ENCODE results near the gene MGP.

Gene MGP

DNA sequence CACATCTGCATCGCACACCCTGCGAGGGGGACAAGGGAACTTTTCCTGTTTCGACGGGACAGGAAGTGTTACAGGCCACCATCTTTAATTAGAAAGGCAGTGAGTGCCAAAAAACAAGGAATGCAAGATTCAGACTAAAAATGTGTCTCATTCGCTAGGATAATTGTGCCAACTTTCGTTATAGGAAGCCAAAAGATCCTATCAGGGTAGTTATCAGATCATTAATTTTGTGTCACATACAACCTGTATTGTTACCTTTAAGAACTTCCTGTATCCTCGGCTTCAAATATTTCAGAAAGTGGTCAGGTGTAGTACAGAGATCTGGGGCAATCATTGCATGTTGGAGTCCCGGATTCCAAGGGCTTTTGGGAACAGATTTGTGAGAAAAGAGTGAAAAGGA is 19.2 kb upstream of the MGP start:
- no peaks in the 10 kb centered on the region for H3K4me1 ChIP-seq (ENCODE audit: control insufficient read depth, insufficient read depth, low read length, poor library complexity, severe bottlenecking)
- no peaks in the 10 kb centered on the region for H3K9me3 ChIP-seq (ENCODE audit: control insufficient read depth, low read length)
- no peak for DNase-seq
- no peak overlapping the region for H3K4me3 ChIP-seq (ENCODE audit: insufficient read depth, low read depth, low read length, poor library complexity, severe bottlenecking)
- no peak overlapping the region for H3K27ac ChIP-seq (ENCODE audit: insufficient read depth, low read length, poor library complexity, severe bottlenecking)
- H3K36me3 ChIP-seq (ENCODE audit: control insufficient read depth, insufficient read depth, low read length): no peaks in the 10 kb centered on the region
- H3K27me3 ChIP-seq (replicated peaks; ENCODE audit: control insufficient read depth, insufficient read depth, low read length, poor library complexity, severe bottlenecking): no peaks in the 10 kb centered on the region

DNA sequence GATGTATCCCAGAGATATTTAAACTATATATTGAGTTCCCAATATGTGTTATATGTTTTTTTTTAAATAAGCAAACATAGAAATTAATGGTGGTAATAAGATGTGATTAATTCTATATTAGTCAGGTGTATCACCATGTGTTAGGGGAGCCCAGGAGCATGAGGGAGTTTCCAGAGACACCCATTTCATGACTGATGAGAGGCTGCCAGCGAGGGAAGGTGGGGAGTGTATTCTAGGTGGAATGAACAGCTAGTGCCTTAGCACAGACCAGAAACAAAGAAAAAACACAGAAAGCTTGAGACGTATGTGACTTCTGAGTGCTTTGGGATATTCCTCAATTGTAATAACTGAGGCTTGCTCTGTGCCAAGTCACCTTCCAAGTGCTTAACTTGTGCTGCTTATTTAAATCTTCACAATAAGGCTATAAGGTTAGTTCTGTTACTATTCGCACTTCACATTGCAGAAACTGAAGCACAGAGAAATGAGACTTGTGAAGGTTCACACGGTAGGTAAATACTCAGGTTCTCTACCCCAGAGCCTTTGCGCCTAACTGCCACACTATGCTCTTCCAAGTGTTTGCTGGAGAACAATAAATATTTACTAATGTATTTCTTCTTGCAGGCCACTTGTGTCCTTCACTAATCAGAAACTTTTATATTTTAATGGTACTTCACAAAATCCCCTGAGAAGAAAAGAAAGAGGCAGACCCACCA is 17.9 kb upstream of the MGP start:
- Histone ChIP-seq H3K27ac (ENCODE audit: insufficient read depth, low read length, poor library complexity, severe bottlenecking) (no peak overlapping the region), H3K4me1 (ENCODE audit: control insufficient read depth, insufficient read depth, low read length, poor library complexity, severe bottlenecking) (no peaks in the 10 kb centered on the region), H3K36me3 (ENCODE audit: control insufficient read depth, insufficient read depth, low read length) (no peaks in the 10 kb centered on the region), H3K4me3 (ENCODE audit: insufficient read depth, low read depth, low read length, poor library complexity, severe bottlenecking) (no peak overlapping the region), H3K9me3 (ENCODE audit: control insufficient read depth, low read length) (no peaks in the 10 kb centered on the region), H3K27me3 (replicated peaks; ENCODE audit: control insufficient read depth, insufficient read depth, low read length, poor library complexity, severe bottlenecking) (no peaks in the 10 kb centered on the region)
- no peak for DNase-seq

GRCh38 chr12:14902465-14902864 is 16.8 kb upstream of the MGP start:
- H3K27me3 ChIP-seq (replicated peaks; ENCODE audit: control insufficient read depth, insufficient read depth, low read length, poor library complexity, severe bottlenecking): no peaks in the 10 kb centered on the region
- no peak overlapping the region for H3K27ac ChIP-seq (ENCODE audit: insufficient read depth, low read length, poor library complexity, severe bottlenecking)
- no peak overlapping the region for H3K4me3 ChIP-seq (ENCODE audit: insufficient read depth, low read depth, low read length, poor library complexity, severe bottlenecking)
- no peaks in the 10 kb centered on the region for H3K9me3 ChIP-seq (ENCODE audit: control insufficient read depth, low read length)
- no peaks in the 10 kb centered on the region for H3K36me3 ChIP-seq (ENCODE audit: control insufficient read depth, insufficient read depth, low read length)
- no peak for DNase-seq
- no peaks in the 10 kb centered on the region for H3K4me1 ChIP-seq (ENCODE audit: control insufficient read depth, insufficient read depth, low read length, poor library complexity, severe bottlenecking)

GRCh38 chr12:14901228-14901562 is 15.5 kb upstream of the MGP start:
- Histone ChIP-seq H3K27me3 (replicated peaks; ENCODE audit: control insufficient read depth, insufficient read depth, low read length, poor library complexity, severe bottlenecking) (no peaks in the 10 kb centered on the region), H3K27ac (ENCODE audit: insufficient read depth, low read length, poor library complexity, severe bottlenecking) (no peak overlapping the region), H3K9me3 (ENCODE audit: control insufficient read depth, low read length) (no peaks in the 10 kb centered on the region), H3K4me3 (ENCODE audit: insufficient read depth, low read depth, low read length, poor library complexity, severe bottlenecking) (no peak overlapping the region), H3K4me1 (ENCODE audit: control insufficient read depth, insufficient read depth, low read length, poor library complexity, severe bottlenecking) (no peaks in the 10 kb centered on the region), H3K36me3 (ENCODE audit: control insufficient read depth, insufficient read depth, low read length) (no peaks in the 10 kb centered on the region)
- DNase-seq: no peak

DNA sequence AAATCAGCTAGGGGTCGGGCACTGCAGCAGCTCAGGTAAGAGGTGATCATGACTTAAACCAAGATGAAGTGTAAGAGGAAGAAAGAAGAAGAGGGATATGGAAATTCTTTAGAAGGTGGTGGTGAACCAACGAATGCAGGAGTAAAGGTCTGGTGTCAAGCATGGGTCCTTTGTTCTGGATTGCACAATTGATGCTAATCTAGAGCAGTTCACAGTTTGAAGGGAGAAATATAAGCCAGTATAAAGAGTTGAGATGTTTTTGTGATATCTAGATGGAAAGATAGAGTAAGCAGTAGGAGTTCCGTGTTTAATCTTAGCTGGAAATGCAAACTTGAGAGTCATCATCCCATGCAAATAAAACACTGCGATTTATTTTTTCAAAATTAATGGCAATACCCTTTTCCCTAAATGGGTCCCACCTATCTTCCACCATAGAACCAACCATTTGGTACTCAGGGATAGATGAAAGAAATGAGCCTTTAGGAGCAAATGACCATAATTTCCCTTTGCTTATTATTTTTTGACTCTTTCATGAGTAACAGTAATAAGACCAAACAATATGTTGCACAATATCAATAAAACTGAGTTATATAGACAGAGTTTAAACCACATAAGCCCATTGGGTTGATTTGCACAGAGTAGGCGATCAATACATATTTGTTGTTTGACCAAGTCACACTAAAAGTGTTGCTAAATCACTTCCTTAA is 15.0 kb upstream of the MGP start:
- no peaks in the 10 kb centered on the region for H3K4me1 ChIP-seq (ENCODE audit: control insufficient read depth, insufficient read depth, low read length, poor library complexity, severe bottlenecking)
- DNase-seq: no peak

GRCh38 chr12:14896521-14897169 is 11.0 kb upstream of the MGP start:
- no peaks in the 10 kb centered on the region for H3K27me3 ChIP-seq (replicated peaks; ENCODE audit: control insufficient read depth, insufficient read depth, low read length, poor library complexity, severe bottlenecking)
- H3K4me3 ChIP-seq (ENCODE audit: insufficient read depth, low read depth, low read length, poor library complexity, severe bottlenecking): no peak overlapping the region
- no peak for DNase-seq
- H3K9me3 ChIP-seq (ENCODE audit: control insufficient read depth, low read length): no peaks in the 10 kb centered on the region
- H3K27ac ChIP-seq (ENCODE audit: insufficient read depth, low read length, poor library complexity, severe bottlenecking): no peak overlapping the region
- no peaks in the 10 kb centered on the region for H3K4me1 ChIP-seq (ENCODE audit: control insufficient read depth, insufficient read depth, low read length, poor library complexity, severe bottlenecking)
- H3K36me3 ChIP-seq (ENCODE audit: control insufficient read depth, insufficient read depth, low read length): no peaks in the 10 kb centered on the region

More for the DNA sequence above, 15.0 kb upstream of the MGP start:
- no peak overlapping the region for H3K27ac ChIP-seq (ENCODE audit: insufficient read depth, low read length, poor library complexity, severe bottlenecking)
- H3K36me3 ChIP-seq (ENCODE audit: control insufficient read depth, insufficient read depth, low read length): no peaks in the 10 kb centered on the region
- H3K9me3 ChIP-seq (ENCODE audit: control insufficient read depth, low read length): no peaks in the 10 kb centered on the region
- H3K4me3 ChIP-seq (ENCODE audit: insufficient read depth, low read depth, low read length, poor library complexity, severe bottlenecking): no peak overlapping the region
- no peaks in the 10 kb centered on the region for H3K27me3 ChIP-seq (replicated peaks; ENCODE audit: control insufficient read depth, insufficient read depth, low read length, poor library complexity, severe bottlenecking)

- H3K9me3 ChIP-seq (ENCODE audit: control insufficient read depth, low read length): no peaks in the 10 kb centered on the region
- no peak overlapping the region for H3K27ac ChIP-seq (ENCODE audit: insufficient read depth, low read length, poor library complexity, severe bottlenecking)
- no peak overlapping the region for H3K4me3 ChIP-seq (ENCODE audit: insufficient read depth, low read depth, low read length, poor library complexity, severe bottlenecking)
- no peaks in the 10 kb centered on the region for H3K36me3 ChIP-seq (ENCODE audit: control insufficient read depth, insufficient read depth, low read length)
- DNase-seq: no peak
- H3K27me3 ChIP-seq (replicated peaks; ENCODE audit: control insufficient read depth, insufficient read depth, low read length, poor library complexity, severe bottlenecking): no peaks in the 10 kb centered on the region
- no peaks in the 10 kb centered on the region for H3K4me1 ChIP-seq (ENCODE audit: control insufficient read depth, insufficient read depth, low read length, poor library complexity, severe bottlenecking)
Observed at GRCh38 chr12:14893506-14894250, 8.0 kb upstream of the MGP start.

- Histone ChIP-seq H3K27me3 (replicated peaks; ENCODE audit: control insufficient read depth, insufficient read depth, low read length, poor library complexity, severe bottlenecking) (no peaks in the 10 kb centered on the region), H3K4me1 (ENCODE audit: control insufficient read depth, insufficient read depth, low read length, poor library complexity, severe bottlenecking) (no peaks in the 10 kb centered on the region), H3K4me3 (ENCODE audit: insufficient read depth, low read depth, low read length, poor library complexity, severe bottlenecking) (no peak overlapping the region), H3K9me3 (ENCODE audit: control insufficient read depth, low read length) (no peaks in the 10 kb centered on the region), H3K36me3 (ENCODE audit: control insufficient read depth, insufficient read depth, low read length) (no peaks in the 10 kb centered on the region), H3K27ac (ENCODE audit: insufficient read depth, low read length, poor library complexity, severe bottlenecking) (no peak overlapping the region)
- DNase-seq: no peak
Observed at GRCh38 chr12:14892726-14893505, 7.3 kb upstream of the MGP start.

- no peak for DNase-seq
- H3K4me3 ChIP-seq (ENCODE audit: insufficient read depth, low read depth, low read length, poor library complexity, severe bottlenecking): no peak overlapping the region
- no peaks in the 10 kb centered on the region for H3K27me3 ChIP-seq (replicated peaks; ENCODE audit: control insufficient read depth, insufficient read depth, low read length, poor library complexity, severe bottlenecking)
- no peaks in the 10 kb centered on the region for H3K36me3 ChIP-seq (ENCODE audit: control insufficient read depth, insufficient read depth, low read length)
- no peak overlapping the region for H3K27ac ChIP-seq (ENCODE audit: insufficient read depth, low read length, poor library complexity, severe bottlenecking)
- H3K9me3 ChIP-seq (ENCODE audit: control insufficient read depth, low read length): no peaks in the 10 kb centered on the region
- H3K4me1 ChIP-seq (ENCODE audit: control insufficient read depth, insufficient read depth, low read length, poor library complexity, severe bottlenecking): no peaks in the 10 kb centered on the region
Observed at GRCh38 chr12:14890701-14891100, 5.0 kb upstream of the MGP start.

All from effector memory CD4-positive, alpha-beta T cell (primary cell).